Measurements from ENCODE around the gene ADA.
"Not testable (repeated sequence)": the region's sequence is repeated elsewhere in the genome, so short reads cannot be mapped to it uniquely, and the experiment has no call there.

The ADA gene

GRCh38 chr20:44651684-44652423 lies at the start of gene ADA:
TSS of gene ADA (minus strand) at chr20:44651699. CDS start at chr20:44651607, 92 bp downstream.
- no peak for DNase-seq (ENCODE audit: low read depth)

- no peak for DNase-seq (ENCODE audit: low read depth)
Measured at GRCh38 chr20:44700306-44700705, 48.8 kb upstream of the ADA start.

- DNase-seq (ENCODE audit: low read depth) = no peak
Measured at GRCh38 chr20:44698351-44698750, 46.9 kb upstream of the ADA start.

- DNase-seq (ENCODE audit: low read depth) = not testable (repeated sequence)
Measured at GRCh38 chr20:44697041-44697440, 45.5 kb upstream of the ADA start.

DNA sequence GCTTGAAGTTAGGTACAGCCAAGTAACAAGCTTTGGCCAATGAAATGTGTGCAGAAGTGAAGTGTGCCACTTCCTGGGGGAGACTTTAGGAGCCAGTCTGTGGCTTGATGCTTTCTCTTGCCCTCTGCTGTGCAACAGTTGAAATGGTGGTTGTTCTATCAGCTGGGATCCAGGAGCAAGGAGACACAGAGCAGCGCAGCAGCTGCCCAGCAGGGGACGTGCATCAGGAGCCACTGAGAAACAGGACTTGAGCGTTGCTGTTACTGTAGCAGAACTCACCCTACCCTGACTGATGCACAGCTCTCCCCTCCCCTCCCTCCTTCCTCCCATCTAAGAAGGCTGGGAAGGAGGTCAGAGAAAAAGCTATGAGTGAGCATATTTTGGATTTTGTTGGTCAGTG lies 44.8 kb upstream of the ADA start:
- no peak for DNase-seq (ENCODE audit: low read depth)

GRCh38 chr20:44695674-44696300 lies 44.3 kb upstream of the ADA start:
- no peak for DNase-seq (ENCODE audit: low read depth)

DNA sequence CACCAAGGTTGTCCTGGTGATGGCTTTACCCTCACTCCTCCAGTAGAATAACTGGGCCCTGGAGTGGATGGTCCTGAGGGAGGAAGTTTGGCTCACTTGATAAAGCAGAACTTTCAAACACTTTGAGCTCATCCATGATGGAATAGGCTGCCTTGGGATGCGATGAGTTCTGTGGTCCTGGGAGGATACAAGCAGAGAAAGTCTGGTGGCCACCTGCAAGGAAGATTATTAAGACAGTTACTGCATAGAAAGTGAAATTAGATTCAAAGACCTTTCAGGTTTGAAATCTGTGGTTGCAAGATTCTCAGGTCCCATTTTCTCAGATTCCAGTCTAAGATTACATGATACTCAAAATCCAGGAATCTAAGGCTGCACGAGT lies 43.8 kb upstream of the ADA start:
- no peak for DNase-seq (ENCODE audit: low read depth)

DNA sequence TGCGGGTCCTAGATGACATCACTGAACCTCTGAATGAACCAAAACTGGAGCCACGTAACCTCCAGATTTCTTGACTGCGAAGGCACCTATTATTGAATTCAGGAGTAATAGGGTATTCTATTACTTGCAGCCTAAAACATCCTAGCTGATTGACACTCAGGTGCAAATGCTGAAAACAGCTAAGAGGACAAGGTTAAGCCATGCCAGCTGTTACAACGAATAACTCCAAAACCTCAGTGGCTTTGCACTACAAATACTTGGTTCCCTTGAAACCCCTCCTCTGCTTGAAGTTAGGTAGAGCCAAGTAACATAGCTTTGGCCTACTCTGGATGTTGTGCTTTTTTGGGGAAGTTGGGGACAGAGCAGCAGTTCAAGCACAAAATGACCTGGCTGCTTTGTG lies 42.7 kb upstream of the ADA start:
- DNase-seq (ENCODE audit: low read depth) = no peak

GRCh38 chr20:44693627-44694026 lies 42.1 kb upstream of the ADA start:
- no peak for DNase-seq (ENCODE audit: low read depth)

DNA sequence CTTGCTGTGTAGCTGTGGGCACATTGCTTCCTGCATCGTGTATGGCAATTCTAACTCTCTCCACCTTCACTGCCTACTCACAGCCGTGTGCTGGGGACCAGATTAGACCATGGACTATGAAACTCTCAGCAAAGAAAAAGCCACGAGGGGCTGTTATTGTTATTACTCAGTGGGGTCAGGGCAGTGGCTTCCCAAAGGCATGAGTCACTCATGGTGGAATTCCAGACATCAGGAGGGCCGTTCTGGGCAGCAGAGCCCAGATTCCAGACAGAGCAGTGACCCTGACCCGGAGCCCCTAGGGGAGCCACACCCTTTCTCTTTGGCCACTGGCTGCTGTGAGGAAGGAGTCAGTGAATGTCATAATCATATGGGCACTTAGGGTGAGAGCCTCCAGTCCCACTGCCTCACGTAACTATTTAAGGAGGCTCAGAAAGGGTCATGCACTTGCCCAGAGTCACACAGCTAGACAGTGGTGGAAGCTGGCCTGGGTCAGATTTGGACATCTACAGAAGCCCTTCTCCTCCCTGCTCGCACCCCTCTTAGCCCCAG lies 41.5 kb upstream of the ADA start:
- no peak for DNase-seq (ENCODE audit: low read depth)

DNA sequence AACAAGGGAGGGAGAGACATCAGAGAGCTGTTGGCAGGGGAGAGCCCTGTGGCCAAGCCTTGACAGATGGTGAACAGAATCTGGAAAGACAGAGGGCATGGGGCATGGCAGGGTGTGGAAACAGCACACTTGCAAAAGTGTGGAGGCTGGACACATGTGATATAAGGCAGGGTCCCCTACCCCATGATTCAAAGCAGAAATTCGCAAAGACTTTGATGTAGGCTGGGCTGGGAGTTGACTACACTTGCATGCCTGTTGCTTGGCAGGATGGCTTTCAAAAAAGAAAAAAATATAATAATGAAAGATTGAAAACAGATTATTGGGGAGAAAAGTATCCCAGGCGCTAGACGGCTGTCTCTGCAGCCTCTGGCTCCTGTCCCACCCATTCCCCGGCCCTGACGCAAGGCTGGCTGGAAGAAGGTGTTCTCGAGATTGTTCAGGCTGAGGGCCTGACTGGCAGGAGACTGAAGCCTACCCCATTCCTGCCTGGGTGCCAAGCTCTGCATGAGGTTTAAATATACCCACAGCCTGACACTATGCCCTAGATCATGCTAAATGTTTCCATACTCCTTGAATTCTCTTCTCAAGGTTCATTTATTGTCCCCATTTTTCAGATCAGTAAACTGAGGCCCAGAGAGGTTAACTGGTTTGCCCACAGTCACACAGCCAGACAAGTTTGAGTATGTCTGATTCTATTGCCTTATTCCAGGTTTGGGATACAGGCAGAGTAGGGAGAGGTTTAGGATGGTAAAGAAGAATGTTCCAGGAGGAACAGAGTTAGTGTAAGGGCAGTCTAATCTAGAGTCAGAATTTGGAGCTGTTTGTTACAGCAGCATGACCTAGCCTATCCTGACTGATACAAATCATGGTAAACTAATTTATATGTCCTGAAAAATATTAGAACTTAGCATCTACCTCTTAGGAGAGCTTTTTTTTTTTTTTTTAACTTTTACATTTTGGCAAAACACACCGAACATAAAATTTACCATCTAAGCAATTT lies 40.2 kb upstream of the ADA start:
- no peak for DNase-seq (ENCODE audit: low read depth)

DNA sequence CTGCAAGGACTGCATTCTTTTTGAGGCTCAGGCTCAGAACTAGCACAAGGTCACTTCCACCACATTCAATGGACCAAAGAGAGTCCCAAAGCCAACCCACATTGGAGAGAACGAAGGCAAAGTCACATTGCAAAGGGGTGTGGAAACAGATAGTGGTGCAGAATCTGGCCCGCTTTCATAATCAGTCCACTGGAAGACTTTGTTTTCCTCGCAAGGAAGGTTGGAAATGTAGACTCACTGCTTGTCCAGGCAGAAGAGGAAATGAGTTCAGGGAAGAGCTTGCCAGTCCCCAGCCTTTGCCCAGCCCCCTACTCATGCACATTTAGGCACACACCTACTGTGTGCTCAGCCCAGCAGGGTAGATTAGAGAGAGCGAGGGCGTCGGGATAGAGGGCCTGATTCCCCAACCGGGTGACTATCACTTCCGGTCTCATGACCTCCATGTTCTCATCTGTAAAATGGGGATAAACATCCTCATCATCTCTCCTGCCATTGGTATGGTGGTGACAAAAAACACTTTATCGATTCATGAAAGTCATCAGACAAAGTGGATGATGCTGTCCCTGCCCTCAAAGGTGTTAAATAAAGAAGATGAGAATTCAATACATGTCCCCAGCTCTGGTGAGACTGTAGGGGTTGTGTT lies 39.4 kb upstream of the ADA start:
- no peak for DNase-seq (ENCODE audit: low read depth)

DNA sequence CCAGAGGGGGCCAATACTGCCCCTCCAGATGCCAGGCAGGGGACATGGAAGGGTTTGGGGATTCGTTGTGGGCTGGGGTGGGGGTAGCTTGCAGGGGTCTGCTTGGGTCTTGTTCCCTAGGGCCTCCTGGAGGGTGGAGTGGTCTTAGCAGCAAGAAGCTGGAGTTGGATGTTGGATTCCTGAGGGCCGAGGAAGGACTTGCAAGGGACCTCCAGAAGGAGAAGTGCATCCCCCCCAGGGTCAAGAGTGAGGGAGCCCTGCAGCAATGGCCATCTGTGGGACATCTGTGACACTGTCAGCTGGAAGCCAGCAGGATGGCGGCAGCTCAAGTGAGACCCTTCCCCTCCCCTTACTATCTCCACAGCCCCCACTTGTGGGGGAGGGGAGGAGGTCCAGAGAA lies 38.3 kb upstream of the ADA start:
- no peak for DNase-seq (ENCODE audit: low read depth)

- no peak for DNase-seq (ENCODE audit: low read depth)
Measured at GRCh38 chr20:44688053-44688625, 36.6 kb upstream of the ADA start.

- DNase-seq (ENCODE audit: low read depth) = no peak
Measured at GRCh38 chr20:44686934-44687333, 35.4 kb upstream of the ADA start.

DNA sequence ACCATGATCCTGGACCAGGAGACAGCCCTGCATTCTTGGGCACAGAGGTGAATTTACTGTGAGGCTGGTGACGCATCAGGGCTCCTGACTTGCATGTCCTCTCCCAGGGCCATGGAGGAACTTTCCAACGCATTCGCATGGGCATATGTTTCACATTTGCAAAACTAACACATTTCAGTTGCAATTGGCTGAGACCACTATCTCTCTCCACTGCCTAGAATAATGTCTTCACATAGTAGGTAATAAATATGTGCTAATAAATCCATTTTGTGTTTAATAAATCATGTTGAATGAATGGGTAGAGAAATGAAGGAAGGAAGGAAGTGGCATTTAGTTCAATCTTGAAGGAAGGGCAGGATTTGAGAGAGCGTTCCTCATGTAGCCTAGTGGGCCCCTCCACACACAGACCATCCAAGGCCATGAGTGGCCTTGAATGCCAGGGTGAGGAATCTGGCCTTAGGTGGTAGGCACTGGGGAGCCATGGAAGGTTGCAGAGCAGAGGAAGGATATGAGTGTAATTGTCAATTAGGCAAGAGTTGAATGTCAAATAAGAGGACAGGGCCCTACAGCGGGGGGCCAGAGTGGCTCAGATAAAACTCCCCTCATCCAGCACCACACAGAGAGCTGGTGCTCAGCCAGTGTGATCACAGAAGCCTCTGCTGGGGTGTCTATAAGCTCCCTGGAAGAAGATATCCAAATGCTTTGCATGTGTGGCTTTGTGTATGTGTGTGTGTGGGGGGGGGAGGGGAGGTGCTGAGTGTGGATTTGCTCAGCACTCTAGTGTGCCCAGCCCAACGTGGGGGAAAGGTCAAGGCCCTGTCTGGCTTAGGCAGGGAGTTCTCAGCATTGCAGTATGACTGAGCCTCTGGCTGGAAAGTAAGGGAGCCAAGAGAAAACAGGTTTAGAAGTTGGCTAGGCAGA lies 32.8 kb upstream of the ADA start:
- no peak for DNase-seq (ENCODE audit: low read depth)

DNA sequence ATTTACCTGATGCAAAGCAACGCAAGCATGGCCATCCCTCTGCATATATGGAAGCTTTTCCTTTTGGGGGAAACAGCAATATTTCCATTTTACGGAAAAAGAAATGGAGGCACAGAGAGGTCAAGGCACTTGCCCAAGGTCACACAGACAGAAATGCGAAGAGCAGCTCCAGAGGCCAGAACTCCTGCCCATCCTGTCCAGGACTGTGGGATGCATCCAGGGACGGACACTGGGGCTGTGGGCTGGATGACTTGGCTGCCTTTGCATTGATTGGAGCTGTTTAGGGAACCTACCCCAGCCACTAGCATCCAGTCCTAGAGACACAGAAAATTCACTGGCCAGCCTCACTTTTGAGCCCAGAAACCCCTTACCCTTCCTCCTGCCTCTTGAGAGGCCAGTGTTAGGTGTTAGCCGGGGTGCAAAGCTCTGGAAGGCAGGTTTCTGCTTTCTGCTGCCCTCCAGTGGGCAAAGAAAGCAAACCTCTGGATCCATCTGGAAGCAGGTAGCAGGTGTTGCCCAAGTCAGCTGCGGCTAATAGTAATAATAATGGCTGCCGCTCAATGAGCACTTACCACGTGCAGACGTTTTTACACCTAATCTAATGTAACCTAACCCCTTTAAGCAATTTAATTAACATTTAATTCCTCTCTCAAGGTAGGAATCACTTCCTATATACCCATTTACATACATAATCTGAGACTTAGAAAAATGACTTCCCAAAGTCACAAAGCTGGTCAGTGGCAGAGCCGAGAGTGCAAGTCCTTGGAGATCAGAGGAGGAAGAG lies 32.0 kb upstream of the ADA start:
- DNase-seq (ENCODE audit: low read depth) = peak; percentile 44

DNA sequence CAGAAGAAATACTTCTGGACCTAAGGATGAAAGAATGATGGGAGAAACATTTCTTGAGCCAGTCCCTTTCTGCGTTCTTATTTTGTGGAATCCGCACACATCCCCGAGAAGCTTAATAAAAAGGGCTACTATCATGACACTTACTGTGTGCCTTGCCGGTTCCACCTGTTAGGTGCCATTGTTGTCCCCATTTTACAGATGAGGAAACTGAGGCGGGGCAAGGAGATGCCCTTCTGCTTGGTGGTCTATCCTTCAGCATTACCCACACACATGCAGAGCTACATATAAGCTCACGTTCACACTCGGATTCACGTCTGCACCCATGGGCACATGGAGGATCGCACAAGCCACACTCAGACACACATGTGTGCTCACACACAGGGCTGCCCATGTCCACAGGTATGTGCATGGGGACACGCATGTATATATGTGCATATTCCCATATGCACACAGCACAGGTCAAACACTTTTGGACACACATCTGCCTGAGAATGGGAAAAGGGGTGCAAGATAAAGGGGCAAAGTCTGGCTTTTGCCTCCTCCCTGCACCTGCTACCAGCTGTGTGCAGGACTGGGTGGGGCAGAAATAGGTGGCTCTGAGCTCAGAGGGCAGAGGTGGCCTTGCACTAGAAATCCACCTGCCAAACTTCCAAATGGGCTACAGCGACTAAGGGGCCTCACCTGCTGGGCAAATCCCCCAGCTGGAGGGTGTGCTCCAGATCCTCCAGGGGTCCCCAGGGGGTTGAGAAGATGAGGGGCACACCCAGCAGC lies 30.5 kb upstream of the ADA start:
- no peak for DNase-seq (ENCODE audit: low read depth)

Measured in stimulated activated CD4-positive, alpha-beta T cell treated with anti-CD3 and anti-CD28 coated beads, Interleukin-2, amount 100 ng/mL, for 4 hours (primary cell).